ENCODE measurements around the gene UQCC3. TPM values are rescaled to one million over a fixed set of nuclear protein-coding genes. Genes with fewer than 3 reads are reported as not detected.
A peak's percentile ranks its signal among the peaks of the same experiment; 100 is the strongest.

Gene UQCC3
- total and polyA plus RNA-seq, 2 of the 13 experiments (the other 11 are each of a cell fraction or from before 2014, with no cell fraction given) = 7.7 to 16.0 TPM

DNA sequence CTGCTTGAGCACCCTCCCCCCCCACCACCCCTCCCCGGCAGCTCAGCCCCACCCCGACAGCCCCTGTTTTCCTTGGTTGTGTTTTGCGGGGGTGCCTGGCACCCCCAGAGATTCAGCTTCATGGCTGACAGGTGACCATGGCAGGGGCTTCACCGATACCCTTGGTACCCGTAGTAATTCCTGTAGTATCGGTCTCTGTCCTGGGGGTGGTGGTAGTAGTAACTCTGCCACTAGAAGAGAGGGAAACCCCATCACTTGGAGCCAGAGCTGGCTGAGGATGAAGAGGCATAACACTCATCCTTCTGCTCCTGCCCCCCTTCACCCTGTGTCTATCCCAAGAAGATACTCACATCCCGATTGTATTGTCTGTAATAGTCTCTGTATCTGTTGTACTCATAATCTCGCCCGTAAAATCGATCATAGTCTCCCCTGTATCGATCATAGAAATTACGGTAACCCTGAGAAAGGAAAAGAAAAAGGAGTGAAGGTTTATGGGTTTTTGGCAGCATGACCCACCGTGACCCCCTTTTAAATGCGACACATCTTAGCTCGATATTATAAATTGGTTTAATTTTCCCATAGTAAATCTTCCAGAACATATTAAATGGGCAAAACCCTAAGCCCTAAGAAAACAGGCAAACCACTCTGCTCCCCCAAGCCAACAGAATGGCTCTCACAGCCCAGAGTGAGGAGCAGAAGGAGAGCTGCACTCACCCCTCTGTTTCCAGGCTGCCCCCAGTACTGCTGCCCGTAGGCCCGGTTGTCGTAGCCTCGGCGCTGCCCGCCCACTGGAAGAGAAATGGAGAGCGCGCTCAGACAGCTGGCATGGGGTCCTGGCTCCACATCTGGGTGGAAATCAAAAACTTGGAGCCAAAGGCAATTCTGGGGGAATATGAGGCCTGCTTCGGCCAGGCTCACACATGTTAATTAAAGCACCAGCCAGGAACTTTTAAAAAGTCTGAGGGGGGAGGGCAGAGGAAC is 44.0 kb downstream of the UQCC3 start:
- Histone ChIP-seq H3K27me3 (ENCODE audit: control insufficient read depth in 1 of 2, insufficient read depth in 2 of 2, low read length in 2 of 2) (no peaks in the 10 kb centered on the region), H3K4me3 (replicated peaks in 1 of 3; ENCODE audit: insufficient read depth in 1 of 3, low read depth in 2 of 3, low read length in 3 of 3) (no peak overlapping the region), H3K79me2 (ENCODE audit: insufficient read depth, low read length) (peaks cover 11% of the 10 kb centered on the region), H3K4me1 (ENCODE audit: insufficient read depth, low read length) (no peaks in the 10 kb centered on the region), H3K36me3 (replicated peaks in 1 of 2; ENCODE audit: control insufficient read depth in 1 of 2, insufficient read depth in 2 of 2, low read length in 2 of 2) (peaks cover 32 to 91% of the 10 kb centered on the region in 2 experiments), H3K4me2 (ENCODE audit: low read depth, low read length) (no peak overlapping the region), H4K20me1 (ENCODE audit: insufficient read depth, low read length) (no peaks in the 10 kb centered on the region; the same call in 1 of the 2 replicates), H3K27ac (ENCODE audit: extremely low read length, insufficient read depth, low read length) (no peak overlapping the region), H3K9me3 (ENCODE audit: low read length) (no peaks in the 10 kb centered on the region), H2AFZ (ENCODE audit: low read length) (no peak overlapping the region), H3K9ac (ENCODE audit: insufficient read depth, low read depth, low read length) (no peak overlapping the region)
- 97% methylated on average over 23 of the region's 24 CpGs for WGBS (ENCODE audit: low lambda C conversion rate)
- ChIA-PET POLR2A (interaction anchor here (1.8 kb wide), 1 partner anchor 12 kb away, joined by 6 read pairs; the partner anchor contains the start of gene HNRNPUL2), CTCF (ENCODE audit: low intra/inter-chr PET ratio, low total read pairs) (no interaction called here)
- DNase-seq (ENCODE audit: low spot score) (no peak), ATAC-seq (peak; percentile 34; the same call in 1 of the 3 replicates), FAIRE-seq (no peak)
- in situ Hi-C loops (cut with HindIII; ENCODE audit: extremely low pct_ligation_motif_present, low pct_unique_long_range_greater_than_20kb) (no loop called here), intact Hi-C loops (cut with micrococcal nuclease; ENCODE audit: unreplicated experiment) (no loop called here)
- no TSS peak for BruUV-seq (replicated peaks)
- TF ChIP-seq GMEB1 (CRISPR knock-in tag; IDR thresholded peaks at IDR 0.05; ENCODE audit: borderline replicate concordance) (no peak), RFX3 (CRISPR knock-in tag; IDR thresholded peaks at IDR 0.05) (no peak), ZC3H13 (CRISPR knock-in tag; IDR thresholded peaks at IDR 0.05) (no peak), KDM5B (CRISPR knock-in tag; IDR thresholded peaks at IDR 0.05; ENCODE audit: borderline replicate concordance) (no peak)
